ENCODE data around the gene TAF1L.

DNA sequence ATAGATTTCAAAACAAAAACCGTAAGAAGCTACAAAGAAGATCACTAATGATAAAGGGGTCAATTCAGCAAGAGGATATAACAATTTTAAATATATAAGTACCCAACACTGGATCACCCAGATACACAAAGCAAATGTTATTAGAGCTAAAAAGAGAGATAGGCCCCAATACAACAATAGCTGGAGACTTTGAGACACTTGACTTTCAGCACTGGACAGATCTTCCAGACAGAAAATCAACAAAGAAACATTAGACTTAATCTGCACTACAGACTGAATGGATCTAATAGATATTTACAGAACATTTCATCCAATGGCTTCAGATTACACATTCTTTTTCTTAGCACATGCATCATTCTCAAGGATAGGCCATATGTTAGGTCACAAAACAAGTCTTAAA, 46.3 kb upstream of the TAF1L start:
- TF ChIP-seq, protein P1, sequence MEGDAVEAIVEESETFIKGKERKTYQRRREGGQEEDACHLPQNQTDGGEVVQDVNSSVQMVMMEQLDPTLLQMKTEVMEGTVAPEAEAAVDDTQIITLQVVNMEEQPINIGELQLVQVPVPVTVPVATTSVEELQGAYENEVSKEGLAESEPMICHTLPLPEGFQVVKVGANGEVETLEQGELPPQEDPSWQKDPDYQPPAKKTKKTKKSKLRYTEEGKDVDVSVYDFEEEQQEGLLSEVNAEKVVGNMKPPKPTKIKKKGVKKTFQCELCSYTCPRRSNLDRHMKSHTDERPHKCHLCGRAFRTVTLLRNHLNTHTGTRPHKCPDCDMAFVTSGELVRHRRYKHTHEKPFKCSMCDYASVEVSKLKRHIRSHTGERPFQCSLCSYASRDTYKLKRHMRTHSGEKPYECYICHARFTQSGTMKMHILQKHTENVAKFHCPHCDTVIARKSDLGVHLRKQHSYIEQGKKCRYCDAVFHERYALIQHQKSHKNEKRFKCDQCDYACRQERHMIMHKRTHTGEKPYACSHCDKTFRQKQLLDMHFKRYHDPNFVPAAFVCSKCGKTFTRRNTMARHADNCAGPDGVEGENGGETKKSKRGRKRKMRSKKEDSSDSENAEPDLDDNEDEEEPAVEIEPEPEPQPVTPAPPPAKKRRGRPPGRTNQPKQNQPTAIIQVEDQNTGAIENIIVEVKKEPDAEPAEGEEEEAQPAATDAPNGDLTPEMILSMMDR (IDR thresholded peaks at IDR 0.05) = no peak
- TF ChIP-seq EZH2 (IDR thresholded peaks at IDR 0.05; ENCODE audit: borderline replicate concordance, insufficient read depth, low read depth, low read length, poor library complexity, severe bottlenecking) = no peak
